OCI-LY7 (cell line): ENCODE results near the gene SIRT4. TPM values are rescaled to one million over a fixed set of nuclear protein-coding genes. Genes with fewer than 3 reads are reported as not detected.

Experiments used
- BruUV-seq: library from RNA; stranded (reverse); fragments of 400-500 nt; replicated peaks from 2 replicates; lab custom pipeline; 2021; lab: Mats Ljungman, UMichigan
- CTCF ChIA-PET: fragments of 300-600 bp; sonication (Branson Sonifier 250); formaldehyde crosslinking; loops from one replicate; lab custom pipeline; 2022; ENCODE audit warnings: antibody characterized with exemption; ENCODE audit not compliant: unreplicated experiment; lab: Charles Lee
- POLR2A ChIA-PET: fragments of 300-600 bp; sonication (Branson Sonifier 250); formaldehyde crosslinking; loops from one replicate; lab custom pipeline; 2022; ENCODE audit warnings: antibody characterized with exemption; lab: Charles Lee
- DNase-seq: peaks from one replicate; pipeline ENCODE4 v3.0.0-alpha.2; 2015; ENCODE audit warnings: low spot score
- H2AFZ ChIP-seq: fragments of 200-600 bp; sonication (generic), shearing (Covaris generic); 2 replicates; pipeline ENCODE4 v1.6.1; 2014; ENCODE audit warnings: mild to moderate bottlenecking, antibody characterized with exemption, low read length, moderate library complexity
- H3K27ac ChIP-seq: fragments of 200-600 bp; sonication (generic); 2 replicates; pipeline ENCODE4 v1.5.1; 2014; ENCODE audit warnings: mixed run types, low read depth, mild to moderate bottlenecking, moderate library complexity, low read length, inconsistent platforms; ENCODE audit not compliant: poor library complexity, severe bottlenecking
- H3K36me3 ChIP-seq: fragments of 200-600 bp; sonication (generic); 2 replicates; pipeline ENCODE4 v1.6.1; 2014; ENCODE audit warnings: mild to moderate bottlenecking, antibody characterized with exemption, low read length, moderate library complexity, mixed read lengths; ENCODE audit not compliant: insufficient read depth
- H3K4me1 ChIP-seq: fragments of 200-600 bp; sonication (generic); 2 replicates; pipeline ENCODE4 v1.5.1; 2014; ENCODE audit warnings: mild to moderate bottlenecking, low read length; ENCODE audit not compliant: insufficient read depth, poor library complexity, severe bottlenecking
- H3K4me2 ChIP-seq: fragments of 200-600 bp; sonication (generic); 2 replicates; pipeline ENCODE4 v1.6.1; 2014; ENCODE audit warnings: mild to moderate bottlenecking, low read length
- H3K4me3 ChIP-seq: fragments of 200-600 bp; sonication (generic); 2 replicates; pipeline ENCODE4 v1.5.1; 2014; ENCODE audit warnings: mild to moderate bottlenecking, low read depth, low read length; ENCODE audit not compliant: poor library complexity, severe bottlenecking
- H3K79me2 ChIP-seq: fragments of 200-600 bp; sonication (generic); 2 replicates; pipeline ENCODE4 v1.6.1; 2016; ENCODE audit warnings: low read depth, mild to moderate bottlenecking, low read length, moderate library complexity, mixed read lengths; ENCODE audit not compliant: insufficient read depth
- H3K9me2 ChIP-seq: fragments of 200-600 bp; sonication (generic); 2 replicates; pipeline ENCODE4 v1.6.1; 2016; ENCODE audit warnings: mild to moderate bottlenecking, low read length, mixed read lengths; ENCODE audit not compliant: insufficient read depth
- H3K9me3 ChIP-seq: fragments of 200-600 bp; sonication (generic); 2 replicates; pipeline ENCODE4 v1.6.1; 2014; ENCODE audit warnings: mild to moderate bottlenecking, mixed run types, low read length, mixed read lengths
- H4K20me1 ChIP-seq: fragments of 200-600 bp; sonication (generic); 2 replicates; pipeline ENCODE4 v1.6.1; 2014; ENCODE audit warnings: mild to moderate bottlenecking, antibody characterized with exemption, low read length, moderate library complexity, mixed read lengths; ENCODE audit not compliant: insufficient read depth
- EZH2phosphoT487 ChIP-seq: fragments of 200-600 bp; sonication (generic); IDR thresholded peaks from 2 replicates; pipeline ENCODE4 v1.6.1; 2018; ENCODE audit warnings: low read depth, borderline replicate concordance, mild to moderate bottlenecking, mixed run types, antibody characterized with exemption, low read length, moderate library complexity, mixed read lengths
- intact Hi-C: fragments of 100-400 bp; cut with micrococcal nuclease; formaldehyde crosslinking; loops from one replicate; pipeline ENCODE4 v1.10.0; 2022; ENCODE audit not compliant: unreplicated experiment
- total RNA-seq, 2 experiments: library from RNA; depleted of rRNA in 1 of 2; stranded (reverse); fragments of >200 nt in 1 of 2; shearing (Covaris generic) in 1 of 2; gene quantifications; 2 replicates each; pipeline ENCODE4 v1.2.3, GENCODE V29; 2014 to 2022
- TF ChIP-seq, protein P1 (sequence below): fragments of 200-600 bp; sonication (generic); conservative IDR thresholded peaks from 2 replicates; pipeline ENCODE4 v1.5.1; 2014; ENCODE audit warnings: mild to moderate bottlenecking, antibody characterized with exemption, low read length, moderate library complexity, mixed read lengths

Gene SIRT4
- total RNA-seq, 2 experiments from 2014 or later = 1.4 to 2.1 TPM

GRCh38 chr12:120278137-120279069 lies 23.7 kb upstream of the SIRT4 start:
- TF ChIP-seq, protein P1, sequence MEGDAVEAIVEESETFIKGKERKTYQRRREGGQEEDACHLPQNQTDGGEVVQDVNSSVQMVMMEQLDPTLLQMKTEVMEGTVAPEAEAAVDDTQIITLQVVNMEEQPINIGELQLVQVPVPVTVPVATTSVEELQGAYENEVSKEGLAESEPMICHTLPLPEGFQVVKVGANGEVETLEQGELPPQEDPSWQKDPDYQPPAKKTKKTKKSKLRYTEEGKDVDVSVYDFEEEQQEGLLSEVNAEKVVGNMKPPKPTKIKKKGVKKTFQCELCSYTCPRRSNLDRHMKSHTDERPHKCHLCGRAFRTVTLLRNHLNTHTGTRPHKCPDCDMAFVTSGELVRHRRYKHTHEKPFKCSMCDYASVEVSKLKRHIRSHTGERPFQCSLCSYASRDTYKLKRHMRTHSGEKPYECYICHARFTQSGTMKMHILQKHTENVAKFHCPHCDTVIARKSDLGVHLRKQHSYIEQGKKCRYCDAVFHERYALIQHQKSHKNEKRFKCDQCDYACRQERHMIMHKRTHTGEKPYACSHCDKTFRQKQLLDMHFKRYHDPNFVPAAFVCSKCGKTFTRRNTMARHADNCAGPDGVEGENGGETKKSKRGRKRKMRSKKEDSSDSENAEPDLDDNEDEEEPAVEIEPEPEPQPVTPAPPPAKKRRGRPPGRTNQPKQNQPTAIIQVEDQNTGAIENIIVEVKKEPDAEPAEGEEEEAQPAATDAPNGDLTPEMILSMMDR = no peak
- no peak for TF ChIP-seq EZH2phosphoT487
- CTCF ChIA-PET = no interaction called here
- Histone ChIP-seq H3K36me3 (no peaks in the 10 kb centered on the region), H2AFZ (no peak overlapping the region), H3K4me2 (no peak overlapping the region), H3K79me2 (no peaks in the 10 kb centered on the region), H3K4me3 (no peak overlapping the region), H3K9me2 (no peaks in the 10 kb centered on the region), H4K20me1 (no peaks in the 10 kb centered on the region), H3K9me3 (no peaks in the 10 kb centered on the region), H3K4me1 (no peaks in the 10 kb centered on the region), H3K27ac (no peak overlapping the region)
- POLR2A ChIA-PET = no interaction called here
- intact Hi-C loops = no loop called here
- DNase-seq = no peak
- BruUV-seq = no TSS peak

- no peaks in the 10 kb centered on the region for H3K79me2 ChIP-seq
- no peak overlapping the region for H3K27ac ChIP-seq
- no peak overlapping the region for H2AFZ ChIP-seq
- ChIA-PET POLR2A (interaction anchor here (0.7 kb wide), 1 partner anchor 24 kb away, joined by 5 read pairs; no protein-coding TSS in a partner anchor), CTCF (no interaction called here)
- TF ChIP-seq, protein P1 = no peak
- TF ChIP-seq EZH2phosphoT487 = no peak
- H3K9me3 ChIP-seq = no peaks in the 10 kb centered on the region
- H3K9me2 ChIP-seq = no peaks in the 10 kb centered on the region
- no peaks in the 10 kb centered on the region for H3K36me3 ChIP-seq
- H4K20me1 ChIP-seq = no peaks in the 10 kb centered on the region
- no peak overlapping the region for H3K4me3 ChIP-seq
- no TSS peak for BruUV-seq
- no peak overlapping the region for H3K4me2 ChIP-seq
- intact Hi-C loops = no loop called here
- H3K4me1 ChIP-seq = no peaks in the 10 kb centered on the region
- no peak for DNase-seq
These were observed 18.8 kb upstream of the SIRT4 start for GRCh38 chr12:120283318-120283717.

GRCh38 chr12:120284381-120284780 lies 17.7 kb upstream of the SIRT4 start:
- DNase-seq = no peak
- no peaks in the 10 kb centered on the region for H3K9me2 ChIP-seq
- intact Hi-C loops = no loop called here
- no peaks in the 10 kb centered on the region for H3K9me3 ChIP-seq
- TF ChIP-seq, protein P1 = no peak
- TF ChIP-seq EZH2phosphoT487 = no peak
- no peak overlapping the region for H3K4me2 ChIP-seq
- H3K27ac ChIP-seq = no peak overlapping the region
- H3K4me1 ChIP-seq = peaks cover 2% of the 10 kb centered on the region
- H4K20me1 ChIP-seq = no peaks in the 10 kb centered on the region
- CTCF ChIA-PET = no interaction called here
- no peaks in the 10 kb centered on the region for H3K79me2 ChIP-seq
- no TSS peak for BruUV-seq
- no peak overlapping the region for H2AFZ ChIP-seq
- H3K4me3 ChIP-seq = no peak overlapping the region
- POLR2A ChIA-PET = no interaction called here
- H3K36me3 ChIP-seq = no peaks in the 10 kb centered on the region
